H1 (cell line): ENCODE results near the gene LGALS4.

Source experiments
- MAFK ChIP-seq: IDR thresholded peaks from 2 replicates; pipeline ENCODE4 v1.6.1; 2012; ENCODE audit warnings: low read depth, mild to moderate bottlenecking, improper control_type of control experiment, low read length
- TF ChIP-seq, protein P1 (sequence below), 3 experiments: IDR thresholded peaks; 1 replicate in 2 of 3; 2 replicates in 1 of 3; pipeline versions ENCODE4 v1.5.1 to v1.6.1; 2011; ENCODE audit warnings: low read length in 3 of 3, mild to moderate bottlenecking in 3 of 3, inconsistent platforms in 2 of 3, low read depth in 1 of 3, moderate library complexity in 1 of 3; ENCODE audit not compliant: insufficient read depth in 1 of 3; ENCODE audit errors: control extremely low read depth in 1 of 3

DNA sequence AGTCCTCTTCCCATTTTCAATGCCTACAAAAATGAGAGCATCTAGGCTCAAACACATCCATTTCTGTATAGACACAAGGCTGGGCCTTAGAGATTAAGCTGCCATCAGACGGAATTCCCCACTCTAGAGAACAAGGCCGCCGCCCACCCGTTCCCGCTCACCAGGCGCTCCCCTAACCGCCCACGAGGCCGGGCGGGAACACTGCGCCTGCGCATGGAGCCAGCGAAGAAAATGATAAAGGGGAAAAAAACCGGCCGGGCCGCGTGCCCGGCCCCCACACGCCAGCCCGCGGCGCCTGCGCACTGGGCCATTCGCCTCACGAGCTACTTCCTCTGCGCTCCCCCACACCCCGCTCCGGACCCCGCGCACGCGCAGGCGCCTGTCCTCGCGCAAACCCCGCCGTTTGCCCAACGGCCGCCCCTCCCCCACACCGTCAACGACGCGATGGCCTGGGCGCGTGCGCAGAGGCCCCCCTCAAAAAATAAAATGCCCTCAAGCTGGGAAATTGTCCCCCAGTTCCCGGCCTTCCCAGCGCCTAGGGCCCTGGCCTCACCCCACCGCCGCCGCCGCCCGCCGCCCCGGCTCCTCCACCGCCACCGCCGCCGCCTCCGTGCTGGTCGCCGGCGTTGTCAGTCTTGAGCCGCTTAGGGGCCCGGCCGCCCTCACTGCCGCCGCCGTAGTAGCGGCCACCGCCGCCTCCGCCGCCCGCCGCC is 36.6 kb upstream of the LGALS4 start:
- TF ChIP-seq, protein P1, sequence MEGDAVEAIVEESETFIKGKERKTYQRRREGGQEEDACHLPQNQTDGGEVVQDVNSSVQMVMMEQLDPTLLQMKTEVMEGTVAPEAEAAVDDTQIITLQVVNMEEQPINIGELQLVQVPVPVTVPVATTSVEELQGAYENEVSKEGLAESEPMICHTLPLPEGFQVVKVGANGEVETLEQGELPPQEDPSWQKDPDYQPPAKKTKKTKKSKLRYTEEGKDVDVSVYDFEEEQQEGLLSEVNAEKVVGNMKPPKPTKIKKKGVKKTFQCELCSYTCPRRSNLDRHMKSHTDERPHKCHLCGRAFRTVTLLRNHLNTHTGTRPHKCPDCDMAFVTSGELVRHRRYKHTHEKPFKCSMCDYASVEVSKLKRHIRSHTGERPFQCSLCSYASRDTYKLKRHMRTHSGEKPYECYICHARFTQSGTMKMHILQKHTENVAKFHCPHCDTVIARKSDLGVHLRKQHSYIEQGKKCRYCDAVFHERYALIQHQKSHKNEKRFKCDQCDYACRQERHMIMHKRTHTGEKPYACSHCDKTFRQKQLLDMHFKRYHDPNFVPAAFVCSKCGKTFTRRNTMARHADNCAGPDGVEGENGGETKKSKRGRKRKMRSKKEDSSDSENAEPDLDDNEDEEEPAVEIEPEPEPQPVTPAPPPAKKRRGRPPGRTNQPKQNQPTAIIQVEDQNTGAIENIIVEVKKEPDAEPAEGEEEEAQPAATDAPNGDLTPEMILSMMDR (IDR thresholded peaks at IDR 0.05; ENCODE audit: control extremely low read depth in 1 of 3, insufficient read depth in 1 of 3, low read depth in 1 of 3, low read length in 3 of 3) = no peak
- peak; percentile 8; the same call in 1 of the 2 replicates for TF ChIP-seq MAFK
